Kidney (tissue), 14 donors: Measurements from ENCODE around the gene RPS6KL1. TPM values are rescaled to one million over a fixed set of nuclear protein-coding genes. Genes with fewer than 3 reads are reported as not detected.

Experiments
- DNase-seq, 5 donors: peaks; one replicate each; pipeline ENCODE4 v3.0.0-alpha.2; 2013 to 2020
- FAIRE-seq: peaks from 2 replicates; lab custom pipeline; 2012; peaks lifted over from hg19 to GRCh38; lab: Jason Lieb, UNC
- H3K27ac ChIP-seq, 2 donors: one replicate each; pipeline ENCODE4 v1.7.0; 2013; ENCODE audit warnings: low read depth in 2 of 2, low read length in 2 of 2, inconsistent platforms in 1 of 2
- H3K27me3 ChIP-seq: one replicate; pipeline ENCODE4 v1.7.1; 2013; ENCODE audit warnings: low read length, inconsistent platforms; ENCODE audit not compliant: control insufficient read depth, insufficient read depth
- H3K36me3 ChIP-seq, 3 donors: one replicate each; pipeline versions ENCODE4 v1.7.0 to v1.7.1; 2013; ENCODE audit warnings: low read length in 3 of 3, control low read depth in 1 of 3, inconsistent platforms in 1 of 3; ENCODE audit not compliant: insufficient read depth in 3 of 3, control insufficient read depth in 2 of 3
- H3K4me1 ChIP-seq, 3 donors: one replicate each; pipeline versions ENCODE4 v1.7.0 to v1.7.1; 2013; ENCODE audit warnings: low read length in 3 of 3, inconsistent platforms in 1 of 3, low read depth in 1 of 3; ENCODE audit not compliant: control insufficient read depth in 2 of 3, insufficient read depth in 2 of 3
- H3K4me3 ChIP-seq, 3 donors: one replicate each; pipeline versions ENCODE4 v1.7.0 to v1.8.1; 2013; ENCODE audit warnings: low read length in 3 of 3, control low read depth in 1 of 3, inconsistent platforms in 1 of 3
- H3K9ac ChIP-seq, 3 donors: one replicate each; pipeline versions ENCODE4 v1.7.0 to v1.7.1; 2013; ENCODE audit warnings: low read length in 3 of 3, control low read depth in 1 of 3, inconsistent platforms in 1 of 3
- H3K9me3 ChIP-seq, 3 donors: one replicate each; pipeline versions ENCODE4 v1.7.0 to v1.7.1; 2013; ENCODE audit warnings: low read length in 3 of 3, control low read depth in 1 of 3, inconsistent platforms in 1 of 3; ENCODE audit not compliant: control insufficient read depth in 2 of 3, insufficient read depth in 1 of 3
- CTCF ChIP-seq: IDR thresholded peaks from 3 replicates; pipeline ENCODE4 v1.5.1; 2012; ENCODE audit warnings: mild to moderate bottlenecking, moderate library complexity, borderline replicate concordance; ENCODE audit not compliant: insufficient read depth; ENCODE audit errors: extremely low read depth
- intact Hi-C: fragments of 100-400 bp; cut with DNase I; formaldehyde crosslinking; loops from one replicate; pipeline ENCODE4 v1.11.1; 2022
- polyA plus RNA-seq: library from polyadenylated mRNA; stranded (reverse); fragments of 350-450 nt; fragmentation: Illumina TruSeq; extraction: RNeasy Lipid Tissue Mini Kit (QIAGEN cat#74804); gene quantifications from one replicate; pipeline ENCODE4 v1.2.3, GENCODE V29; 2014; ENCODE audit warnings: low read depth, low replicate concordance; ENCODE audit not compliant: insufficient read depth
- total RNA-seq: library from RNA; stranded (reverse); fragmentation: NEBNext Ultra II Directional; extraction: Animal tissue kit (Norgen Biotek cat#: 25700); gene quantifications from one replicate; pipeline ENCODE4 v1.2.1, GENCODE V29; 2021
- donor health status: control.
- donor health status: control.
- donor health status: control.
- donor health status: control.
- donor health status: control.
- donor health status: DM: yes; HTN: yes; CAD: no.
- donor health status: Normal renal cell carcinoma (clear cell type).

Gene RPS6KL1
- total and polyA plus RNA-seq, 2 donors from 2014 or later: 3.7 to 7.9 TPM

- DNase-seq (peak; percentile 91 to 95 (median 93)), FAIRE-seq (no peak)
- no peaks in the 10 kb centered on the region for H3K27me3 ChIP-seq
- H3K4me3 ChIP-seq: peak within 1 kb of the TSS; percentile 92 to 98 (median 98)
- peak within 1 kb of the TSS; percentile 82 to 93 (median 90) for H3K9ac ChIP-seq
- H3K36me3 ChIP-seq: peaks cover 0 to 4% (median 3%) of the 10 kb centered on the region in 3 donors
- peaks cover 2 to 24% (median 17%) of the 10 kb centered on the region in 3 donors for H3K4me1 ChIP-seq
- H3K9me3 ChIP-seq: no peaks in the 10 kb centered on the region
- intact Hi-C loops: no loop called here
- peak within 1 kb of the TSS; percentile 88 to 96 for H3K27ac ChIP-seq
- no peak for TF ChIP-seq CTCF
Measured at GRCh38 chr14:74881431-74882102, 41.5 kb downstream of the RPS6KL1 start, which contains the start of gene DLST. Gene DLST (plus strand): TSS chr14:74881916. CDS start chr14:74881954, 38 bp downstream.

- FAIRE-seq: no peak
- intact Hi-C loops: no loop called here
Measured at GRCh38 chr14:74879427-74880182, 43.5 kb downstream of the RPS6KL1 start.

More at GRCh38 chr14:74879427-74880182, 43.5 kb downstream of the RPS6KL1 start:
- Histone ChIP-seq H3K9me3 (no peaks in the 10 kb centered on the region), H3K4me3 (no peak overlapping the region), H3K36me3 (no peaks in the 10 kb centered on the region), H3K4me1 (peaks cover 2 to 18% (median 12%) of the 10 kb centered on the region in 3 donors), H3K27me3 (no peaks in the 10 kb centered on the region), H3K27ac (no peak overlapping the region), H3K9ac (no peak overlapping the region)
- no peak for TF ChIP-seq CTCF
- DNase-seq: no peak
